GM18951 (cell line): ENCODE results near the gene STEAP1B.
"Not testable (repeated sequence)": the region's sequence is repeated elsewhere in the genome, so short reads cannot be mapped to it uniquely, and the experiment has no call there.

Experiments
- POLR2A ChIP-seq: IDR thresholded peaks from 4 replicates; pipeline ENCODE4 v1.6.1; 2011; ENCODE audit warnings: mild to moderate bottlenecking; ENCODE audit not compliant: insufficient read length, insufficient read depth; ENCODE audit errors: extremely low read depth
- in situ Hi-C: fragments of 300-500 bp; cut with MboI; formaldehyde crosslinking; loops from one replicate; pipeline ENCODE4 v1.12.0; 2022; ENCODE audit warnings: low sequenced_read_pairs, mixed read lengths, inconsistent platforms; ENCODE audit not compliant: unreplicated experiment

Gene STEAP1B

GRCh38 chr7:22504519-22504918, 4.5 kb upstream of the STEAP1B start:
- in situ Hi-C loops = not testable (repeated sequence)

- in situ Hi-C loops = not testable (repeated sequence)
Measured at GRCh38 chr7:22502104-22502503, 2.1 kb upstream of the STEAP1B start.

GRCh38 chr7:22501336-22501735, 1.3 kb upstream of the STEAP1B start:
- in situ Hi-C loops = not testable (repeated sequence)

GRCh38 chr7:22499044-22499443, 944 bp downstream of the STEAP1B start:
- in situ Hi-C loops = no loop called here
- no peak for TF ChIP-seq POLR2A

GRCh38 chr7:22496912-22497311, 3.1 kb downstream of the STEAP1B start:
- in situ Hi-C loops = not testable (repeated sequence)

DNA sequence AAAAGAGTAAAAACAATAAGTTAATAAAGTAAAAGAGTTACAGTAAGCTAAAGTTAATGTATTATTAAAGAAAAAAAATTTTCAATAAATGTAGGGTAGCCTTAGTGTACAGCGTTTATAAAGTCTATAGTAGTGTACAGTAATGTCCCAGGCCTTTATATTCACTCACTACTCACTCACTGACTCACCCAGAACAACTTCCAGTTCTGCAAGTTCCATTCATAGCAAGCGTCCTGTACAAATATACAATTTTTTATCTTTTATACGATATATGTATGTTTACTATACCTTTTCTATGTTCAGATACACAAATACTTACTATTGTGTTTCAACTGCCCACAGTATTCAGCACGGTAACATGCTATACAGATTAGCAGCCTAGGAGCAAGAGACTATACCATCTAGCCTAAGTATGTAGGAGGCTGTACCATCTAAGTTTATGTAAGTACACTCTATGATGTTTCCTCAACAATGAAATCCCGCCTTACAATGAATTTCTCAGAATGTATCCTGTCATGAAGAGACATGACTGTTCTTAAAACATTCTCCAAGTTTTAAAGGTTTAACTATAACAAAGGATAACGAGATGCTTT, 3.6 kb downstream of the STEAP1B start:
- in situ Hi-C loops = not testable (repeated sequence)

DNA sequence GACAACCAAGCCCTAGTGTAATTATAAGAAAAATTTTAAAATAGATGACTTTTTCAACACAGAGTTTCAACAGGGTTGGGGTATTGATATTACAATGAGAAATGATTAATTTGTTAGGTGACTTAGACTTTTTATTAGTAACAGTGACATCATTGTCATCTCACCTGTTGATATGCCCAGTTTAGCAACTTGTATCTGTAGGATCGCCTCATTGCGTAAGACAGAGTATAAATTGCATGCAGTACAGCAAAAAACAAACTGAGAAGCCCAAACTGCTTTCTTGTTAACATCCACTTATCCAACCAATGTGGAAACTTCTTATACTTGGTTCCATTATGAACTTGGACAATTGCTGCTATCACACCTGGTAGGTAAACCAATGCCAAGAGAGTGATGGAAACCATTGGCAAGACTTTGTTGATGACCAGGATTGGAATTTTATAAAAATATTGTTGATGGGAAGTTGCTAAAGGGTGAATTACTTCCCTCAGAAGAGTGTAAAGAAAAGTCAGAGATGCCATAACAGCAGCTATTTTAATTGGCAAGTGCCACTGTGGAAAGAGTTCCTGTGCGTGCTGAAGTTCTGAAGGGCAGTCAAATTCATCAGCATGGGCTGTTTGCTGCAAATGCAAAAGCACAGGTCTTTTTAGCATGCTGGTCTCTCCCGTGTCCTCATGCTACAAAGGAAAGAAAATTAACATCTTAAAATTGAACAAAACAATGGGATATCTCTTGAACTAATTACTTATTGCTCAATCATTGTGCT, 6.6 kb downstream of the STEAP1B start:
- in situ Hi-C loops = not testable (repeated sequence)

DNA sequence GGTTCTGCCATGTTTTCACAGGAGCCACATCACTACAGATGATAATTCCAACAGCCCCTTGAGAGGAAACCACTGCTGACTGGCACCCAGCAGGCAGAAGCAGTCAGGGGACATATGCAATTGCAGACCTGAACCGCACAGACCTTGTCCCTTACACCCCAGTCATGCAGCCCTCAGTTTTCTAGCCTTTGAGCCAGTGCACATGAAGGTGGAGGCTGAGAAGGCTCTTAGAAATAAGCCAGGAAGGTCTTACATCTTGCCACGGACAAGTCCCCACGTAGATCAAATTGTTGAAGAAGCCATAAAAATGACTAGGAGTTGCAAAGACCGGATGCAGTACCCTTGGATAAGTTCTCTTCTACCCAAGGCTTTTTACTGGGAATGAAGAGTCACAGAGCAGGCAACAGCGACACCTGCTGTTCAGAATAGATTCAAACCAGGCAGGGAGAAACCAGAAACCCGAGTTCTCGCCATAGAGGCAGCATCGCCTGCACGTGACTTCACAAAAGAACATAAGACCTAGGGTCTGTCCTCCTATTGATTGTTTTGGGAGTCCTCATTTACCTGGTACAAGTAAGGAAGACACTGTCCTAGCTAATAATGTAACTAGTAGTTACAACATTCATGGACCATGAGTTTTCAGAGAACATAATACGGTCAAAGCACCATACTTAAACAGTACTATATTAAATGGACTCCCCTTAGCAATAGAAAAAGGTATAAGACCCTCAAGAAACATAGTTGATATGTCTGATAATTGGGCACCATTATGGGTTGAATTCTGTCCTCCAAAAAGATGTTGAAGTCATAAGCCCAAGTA, 11.1 kb downstream of the STEAP1B start:
- TF ChIP-seq POLR2A = no peak
- in situ Hi-C loops = loop anchor here (5.0 kb wide), 1 partner anchor 382 kb away; no protein-coding TSS in a partner anchor

- in situ Hi-C loops = loop anchor here (5.0 kb wide), 1 partner anchor 381 kb away; no protein-coding TSS in a partner anchor
- TF ChIP-seq POLR2A = no peak
Measured at GRCh38 chr7:22487978-22488642, 11.9 kb downstream of the STEAP1B start.

- no peak for TF ChIP-seq POLR2A
- in situ Hi-C loops = loop anchor here (5.0 kb wide), 1 partner anchor 379 kb away; no protein-coding TSS in a partner anchor
Measured at GRCh38 chr7:22486597-22486996, 13.4 kb downstream of the STEAP1B start.

GRCh38 chr7:22485189-22485588, 14.8 kb downstream of the STEAP1B start:
- in situ Hi-C loops = loop anchor here (5.0 kb wide), 1 partner anchor 378 kb away; no protein-coding TSS in a partner anchor
- no peak for TF ChIP-seq POLR2A

GRCh38 chr7:22482503-22482902, 17.5 kb downstream of the STEAP1B start:
- in situ Hi-C loops = no loop called here
- TF ChIP-seq POLR2A = no peak

- no peak for TF ChIP-seq POLR2A
- in situ Hi-C loops = no loop called here
Measured at GRCh38 chr7:22481726-22482125, 18.3 kb downstream of the STEAP1B start.
